GM18508 (cell line): ENCODE data around the gene TMCC3.
"Not testable (repeated sequence)": the region's sequence is repeated elsewhere in the genome, so short reads cannot be mapped to it uniquely, and the experiment has no call there.

Experiments
- ATAC-seq: cut with Tn5 transposase; IDR thresholded peaks from one replicate; pipeline ENCODE4 v1.9.1; 2021; ENCODE audit warnings: moderate number of reproducible peaks; ENCODE audit not compliant: insufficient read depth, unreplicated experiment

The TMCC3 gene

GRCh38 chr12:94650143-94651056 lies at the start of gene TMCC3:
TMCC3 (minus strand) TSS chr12:94650557; CDS start chr12:94650430, 127 bp downstream.
- ATAC-seq: no peak

- ATAC-seq: no peak
These were observed 49.4 kb upstream of the TMCC3 start for GRCh38 chr12:94699801-94700200.

- ATAC-seq: no peak
These were observed 48.2 kb upstream of the TMCC3 start for GRCh38 chr12:94698578-94698977.

GRCh38 chr12:94697631-94698030 lies 47.3 kb upstream of the TMCC3 start:
- ATAC-seq: no peak

GRCh38 chr12:94694732-94695131 lies 44.4 kb upstream of the TMCC3 start:
- ATAC-seq: no peak

- not testable (repeated sequence) for ATAC-seq
These were observed 42.5 kb upstream of the TMCC3 start for GRCh38 chr12:94692826-94693225.

- ATAC-seq: no peak
These were observed 39.9 kb upstream of the TMCC3 start for GRCh38 chr12:94690198-94690771.

GRCh38 chr12:94689646-94690036 lies 39.3 kb upstream of the TMCC3 start:
- ATAC-seq: no peak

- ATAC-seq: no peak
These were observed 38.8 kb upstream of the TMCC3 start for GRCh38 chr12:94689002-94689645.

- no peak for ATAC-seq
These were observed 37.5 kb upstream of the TMCC3 start for GRCh38 chr12:94687891-94688290.

GRCh38 chr12:94686834-94687628 lies 36.7 kb upstream of the TMCC3 start:
- ATAC-seq: no peak

- no peak for ATAC-seq
These were observed 34.2 kb upstream of the TMCC3 start for GRCh38 chr12:94684416-94685142.

- ATAC-seq: no peak
These were observed 29.3 kb upstream of the TMCC3 start for GRCh38 chr12:94679554-94680195.

- ATAC-seq: no peak
These were observed 28.5 kb upstream of the TMCC3 start for GRCh38 chr12:94678849-94679248.

GRCh38 chr12:94678379-94678778 lies 28.0 kb upstream of the TMCC3 start:
- ATAC-seq: no peak

GRCh38 chr12:94677778-94678177 lies 27.4 kb upstream of the TMCC3 start:
- ATAC-seq: no peak

GRCh38 chr12:94676922-94677321 lies 26.6 kb upstream of the TMCC3 start:
- no peak for ATAC-seq

- peak; percentile 87 for ATAC-seq
These were observed 25.8 kb upstream of the TMCC3 start for GRCh38 chr12:94676031-94676641.

GRCh38 chr12:94674835-94675234 lies 24.5 kb upstream of the TMCC3 start:
- ATAC-seq: no peak
